Endometrial microvascular endothelial cells (primary cell): ENCODE measurements around the gene TLCD1. TPM values are rescaled to one million over a fixed set of nuclear protein-coding genes. Genes with fewer than 3 reads are reported as not detected.
"Not testable (repeated sequence)": the region's sequence is repeated elsewhere in the genome, so short reads cannot be mapped to it uniquely, and the experiment has no call there.

Source experiments
- in situ Hi-C: cut with HindIII; loops from 2 replicates; pipeline ENCODE4 v1.10.0; 2017; ENCODE audit warnings: low sequenced_read_pairs, low pct_unique_long_range_greater_than_20kb; ENCODE audit errors: inconsistent ontology term
- total RNA-seq: library from RNA; depleted of rRNA; stranded (reverse); fragments of >200 nt; gene quantifications from one replicate; pipeline ENCODE4 v1.2.3, GENCODE V29; 2015; ENCODE audit errors: inconsistent ontology term

TLCD1 gene
- total RNA-seq, 1 donor from 2014 or later: 7.7 TPM

GRCh38 chr17:28735242-28735722 lies 9.2 kb upstream of the TLCD1 start:
- in situ Hi-C loops: no loop called here

- in situ Hi-C loops: no loop called here
Measured at GRCh38 chr17:28734712-28735241, 8.7 kb upstream of the TLCD1 start.

- in situ Hi-C loops: no loop called here
Measured at GRCh38 chr17:28733346-28733745, 7.3 kb upstream of the TLCD1 start.

- in situ Hi-C loops: no loop called here
Measured at GRCh38 chr17:28729950-28730330, 3.9 kb upstream of the TLCD1 start.

GRCh38 chr17:28728364-28729200 lies 2.5 kb upstream of the TLCD1 start, which contains the start of gene NEK8:
NEK8 (plus strand) TSS chr17:28728788; CDS start chr17:28728814, 26 bp downstream.
- in situ Hi-C loops: no loop called here

- in situ Hi-C loops: no loop called here
Measured at GRCh38 chr17:28726627-28727491, 826 bp upstream of the TLCD1 start.

GRCh38 chr17:28725660-28726225 lies 290 bp downstream of the TLCD1 start:
- in situ Hi-C loops: no loop called here

- in situ Hi-C loops: no loop called here
Measured at GRCh38 chr17:28725166-28725659, 820 bp downstream of the TLCD1 start.

- in situ Hi-C loops: no loop called here
Measured at GRCh38 chr17:28724500-28725165, 1.4 kb downstream of the TLCD1 start.

- in situ Hi-C loops: not testable (repeated sequence)
Measured at GRCh38 chr17:28723836-28724499, 2.1 kb downstream of the TLCD1 start.

GRCh38 chr17:28723159-28723835 lies 2.7 kb downstream of the TLCD1 start:
- in situ Hi-C loops: no loop called here

- in situ Hi-C loops: no loop called here
Measured at GRCh38 chr17:28722417-28723158, 3.4 kb downstream of the TLCD1 start.

- in situ Hi-C loops: not testable (repeated sequence)
Measured at GRCh38 chr17:28720997-28721329, 5.1 kb downstream of the TLCD1 start.

GRCh38 chr17:28720247-28720996 lies 5.6 kb downstream of the TLCD1 start:
- in situ Hi-C loops: no loop called here

GRCh38 chr17:28719021-28719433 lies 7.0 kb downstream of the TLCD1 start:
- in situ Hi-C loops: no loop called here

GRCh38 chr17:28718333-28719020 lies 7.6 kb downstream of the TLCD1 start:
- in situ Hi-C loops: no loop called here
